Epithelial cell of alveolus of lung (primary cell): ENCODE measurements around the gene MFSD8. TPM values are rescaled to one million over a fixed set of nuclear protein-coding genes. Genes with fewer than 3 reads are reported as not detected.

Source experiments
- total RNA-seq: library from RNA; depleted of rRNA; stranded (reverse); fragments of >200 nt; gene quantifications from 2 replicates; pipeline ENCODE4 v1.2.1, GENCODE V29; 2015

Gene MFSD8, protein sequence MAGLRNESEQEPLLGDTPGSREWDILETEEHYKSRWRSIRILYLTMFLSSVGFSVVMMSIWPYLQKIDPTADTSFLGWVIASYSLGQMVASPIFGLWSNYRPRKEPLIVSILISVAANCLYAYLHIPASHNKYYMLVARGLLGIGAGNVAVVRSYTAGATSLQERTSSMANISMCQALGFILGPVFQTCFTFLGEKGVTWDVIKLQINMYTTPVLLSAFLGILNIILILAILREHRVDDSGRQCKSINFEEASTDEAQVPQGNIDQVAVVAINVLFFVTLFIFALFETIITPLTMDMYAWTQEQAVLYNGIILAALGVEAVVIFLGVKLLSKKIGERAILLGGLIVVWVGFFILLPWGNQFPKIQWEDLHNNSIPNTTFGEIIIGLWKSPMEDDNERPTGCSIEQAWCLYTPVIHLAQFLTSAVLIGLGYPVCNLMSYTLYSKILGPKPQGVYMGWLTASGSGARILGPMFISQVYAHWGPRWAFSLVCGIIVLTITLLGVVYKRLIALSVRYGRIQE
- 7.4 and 13.2 TPM in 2 replicates for total RNA-seq

DNA sequence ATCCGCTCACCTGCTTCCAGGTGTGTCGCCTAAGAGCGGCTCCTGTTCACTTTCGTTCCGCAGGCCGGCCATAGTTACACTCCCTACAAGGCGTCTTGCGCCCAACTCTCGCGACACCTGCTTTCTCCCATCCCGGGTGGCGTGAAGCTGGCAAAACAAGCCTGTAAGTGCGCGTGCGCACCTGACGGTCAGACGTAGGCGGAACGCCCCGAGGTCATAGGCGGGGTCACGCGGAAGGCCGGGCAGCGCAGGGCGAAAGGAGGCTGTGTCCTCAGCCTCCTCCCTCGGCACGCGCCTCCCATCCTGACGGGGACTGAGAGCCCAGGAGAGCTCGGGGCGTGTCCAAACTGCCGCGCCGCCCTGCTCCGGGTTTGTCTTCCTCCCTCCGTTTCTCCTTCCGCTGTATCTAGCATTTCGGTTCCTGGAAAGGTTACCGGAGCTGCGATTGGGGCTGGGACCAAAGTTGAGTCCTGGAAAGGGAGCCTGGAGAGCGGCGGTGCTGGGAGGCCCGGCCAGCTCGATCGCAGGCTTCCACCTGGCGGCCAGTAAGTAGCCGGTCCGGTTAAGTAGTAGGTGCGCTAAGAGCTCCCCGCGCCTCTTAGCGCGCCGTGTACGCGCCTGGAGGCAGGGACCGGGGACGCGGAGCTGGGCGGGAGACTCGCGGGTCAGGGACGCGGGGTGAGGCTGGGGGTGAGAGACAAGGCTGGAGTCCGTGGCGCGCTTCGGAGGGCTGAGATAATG lies at the start of gene MFSD8, which contains the start of gene ABHD18:
Gene MFSD8, minus strand, starts transcription at position 112 of the 741 bp plus-strand sequence. Its CDS starts 40 bp downstream, at position 72.
Gene ABHD18, plus strand, starts transcription at position 345 of the 741 bp plus-strand sequence. CDS start 17,550 bp downstream, outside the sequence.

DNA sequence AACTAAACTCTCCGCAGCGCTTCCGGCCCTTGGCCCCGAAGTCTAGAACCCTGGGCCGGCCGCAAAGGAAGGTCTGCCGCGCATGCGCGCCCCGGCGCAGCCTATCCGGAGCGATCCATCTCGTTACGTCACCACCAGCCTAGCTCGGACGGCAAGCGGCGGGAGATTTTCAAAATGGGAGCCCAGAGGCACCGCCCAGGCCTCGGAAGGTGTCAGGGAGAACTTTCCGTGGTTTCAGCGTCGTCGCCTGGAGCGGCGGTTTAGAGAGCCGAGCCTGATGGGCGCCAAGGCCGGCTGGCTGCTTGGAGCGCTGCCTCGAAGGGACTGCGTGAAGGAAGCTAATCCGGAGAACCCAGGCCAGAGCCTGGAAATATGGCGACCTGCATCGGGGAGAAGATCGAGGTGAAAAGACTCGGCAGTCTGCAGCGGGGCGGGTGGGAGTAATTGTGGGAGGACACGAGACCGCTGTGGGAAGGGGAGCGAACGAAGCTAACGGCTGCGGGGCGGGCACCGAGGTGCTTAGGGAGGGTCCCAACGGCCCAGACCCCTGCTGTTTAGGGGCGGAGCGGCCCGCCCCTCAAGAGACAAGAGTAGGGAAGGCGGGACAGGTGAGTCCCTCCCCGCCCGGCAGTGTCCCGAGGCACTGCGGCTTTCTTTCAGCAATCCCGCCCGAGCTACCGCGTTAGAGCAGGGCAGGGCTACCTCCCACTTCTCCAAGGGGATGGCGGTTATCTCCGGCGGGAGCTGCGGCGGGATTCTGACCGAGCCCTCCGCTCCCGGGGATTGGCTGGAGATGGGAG lies 84.0 kb downstream of the MFSD8 start, which contains the start of gene PLK4:
Gene PLK4, plus strand, starts transcription at position 131 of the 800 bp plus-strand sequence. Its CDS starts 242 bp downstream, at position 373.

Other genes starting within 250 kb of the MFSD8 start
- gene SLC25A31, start 234.8 kb downstream of the MFSD8 start, total RNA-seq, result not detected in 2 replicates
- gene HSPA4L, start 182.9 kb downstream of the MFSD8 start, total RNA-seq, result 2.4 and 3.2 TPM in 2 replicates
- 5.6 and 10.9 TPM in 2 replicates for gene PLK4, start 84.3 kb downstream of the MFSD8 start, total RNA-seq
- 3.6 and 5.3 TPM in 2 replicates for gene ABHD18, start 233 bp upstream of the MFSD8 start, total RNA-seq
- 12.3 and 12.8 TPM in 2 replicates for gene LARP1B, start 96.1 kb upstream of the MFSD8 start, total RNA-seq